GM10266 (cell line): ENCODE data around the gene RAD9A.
A peak's percentile ranks its signal among the peaks of the same experiment; 100 is the strongest.

Source experiments
- DNase-seq: peaks from one replicate; pipeline ENCODE4 v3.0.0; 2012; ENCODE audit errors: extremely low spot score
- CTCF ChIP-seq: IDR thresholded peaks from 2 replicates; pipeline ENCODE4 v1.5.1; 2012; ENCODE audit warnings: mild to moderate bottlenecking, low read depth; ENCODE audit not compliant: control insufficient read depth, insufficient read depth; ENCODE audit errors: missing control alignments

Gene RAD9A

GRCh38 chr11:67373648-67374570 lies 17.9 kb upstream of the RAD9A start:
- peak; percentile 49 for TF ChIP-seq CTCF
- DNase-seq: peak; percentile 79

GRCh38 chr11:67374571-67375281 lies 17.1 kb upstream of the RAD9A start:
- TF ChIP-seq CTCF: no peak
- DNase-seq: no peak

GRCh38 chr11:67375320-67376055 lies 16.3 kb upstream of the RAD9A start:
- DNase-seq: no peak
- no peak for TF ChIP-seq CTCF

- TF ChIP-seq CTCF: no peak
- no peak for DNase-seq
Observed at GRCh38 chr11:67376063-67376820, 15.5 kb upstream of the RAD9A start.

GRCh38 chr11:67376873-67377808 lies 14.6 kb upstream of the RAD9A start:
- no peak for DNase-seq

More at GRCh38 chr11:67376873-67377808, 14.6 kb upstream of the RAD9A start:
- TF ChIP-seq CTCF: no peak
